ENCODE data around the gene PLXNA2.
A peak's percentile ranks its signal among the peaks of the same experiment; 100 is the strongest.

The PLXNA2 gene

DNA sequence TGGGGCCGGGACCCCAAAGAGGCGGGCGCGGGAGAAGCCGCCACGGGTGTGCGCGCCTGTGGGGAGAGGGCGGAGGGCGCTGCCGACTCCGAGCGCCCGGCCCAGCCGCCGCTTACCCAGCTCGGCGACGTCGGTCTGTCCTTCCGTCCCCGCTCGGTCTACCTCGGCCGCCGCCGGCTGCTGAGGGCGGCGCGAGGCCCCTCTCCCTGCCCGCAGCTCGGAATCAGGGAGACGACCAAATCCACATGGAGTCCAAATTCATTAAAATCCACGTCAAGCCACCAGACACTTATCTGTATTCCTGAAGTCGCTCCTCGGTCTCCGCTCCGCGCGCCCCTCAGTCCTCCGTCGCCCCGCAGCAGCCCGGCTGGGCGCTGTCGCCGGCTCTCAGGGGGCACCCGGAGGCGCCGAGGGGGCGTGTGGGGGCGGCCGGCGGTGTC lies 637 bp downstream of the PLXNA2 start:
- Histone ChIP-seq H3K27ac (no peak overlapping the region), H3K36me3 (no peaks in the 10 kb centered on the region), H3K27me3 (peaks cover 51% of the 10 kb centered on the region), H3K4me1 (peaks cover 16% of the 10 kb centered on the region), H3K9me3 (no peaks in the 10 kb centered on the region), H3K4me3 (peak overlapping the region; percentile 71), H3K4me2 (peak overlapping the region; percentile 100), H3K9ac (peak overlapping the region; percentile 67), H4K20me1 (peaks cover 25% of the 10 kb centered on the region)
- TF ChIP-seq Cebpa-rat (IDR thresholded peaks at IDR 0.05), result no peak

DNA sequence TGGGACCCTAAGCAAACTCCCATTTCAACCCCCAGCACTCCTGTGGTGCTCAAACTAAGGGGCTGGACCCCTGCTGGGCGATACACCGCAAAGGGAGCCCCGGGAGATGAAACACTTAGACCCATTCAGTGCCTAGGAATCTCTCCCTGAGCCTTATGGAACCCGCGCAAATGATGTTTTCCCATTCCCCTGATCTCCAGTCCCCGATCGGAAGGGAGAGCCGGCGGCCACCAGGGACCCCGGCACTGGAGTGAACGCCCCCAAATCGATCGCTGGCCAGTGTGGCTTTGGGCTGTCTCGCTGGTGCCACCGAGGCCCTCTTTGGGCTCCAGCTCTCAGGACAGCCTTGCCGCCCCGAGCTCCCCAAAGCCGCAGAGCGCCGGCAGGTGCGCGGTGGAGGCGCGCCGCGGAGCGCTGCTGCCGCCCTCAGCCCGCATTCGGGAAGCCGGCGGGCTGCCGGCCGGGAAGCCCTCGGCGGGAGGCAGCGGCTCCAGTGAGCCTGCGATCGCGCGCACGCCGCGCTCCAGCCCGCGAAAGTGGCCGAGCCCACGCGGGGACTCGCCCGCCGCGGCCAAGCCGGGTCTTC lies 1.1 kb downstream of the PLXNA2 start:
- Histone ChIP-seq H3K4me3 (peak overlapping the region; percentile 71), H3K27ac (no peak overlapping the region), H3K4me2 (peak overlapping the region; percentile 100), H3K9me3 (no peaks in the 10 kb centered on the region), H3K4me1 (peaks cover 16% of the 10 kb centered on the region), H3K27me3 (peaks cover 51% of the 10 kb centered on the region), H3K9ac (peak overlapping the region; percentile 67), H4K20me1 (peaks cover 25% of the 10 kb centered on the region), H3K36me3 (no peaks in the 10 kb centered on the region)
- TF ChIP-seq Cebpa-rat (IDR thresholded peaks at IDR 0.05), result no peak

DNA sequence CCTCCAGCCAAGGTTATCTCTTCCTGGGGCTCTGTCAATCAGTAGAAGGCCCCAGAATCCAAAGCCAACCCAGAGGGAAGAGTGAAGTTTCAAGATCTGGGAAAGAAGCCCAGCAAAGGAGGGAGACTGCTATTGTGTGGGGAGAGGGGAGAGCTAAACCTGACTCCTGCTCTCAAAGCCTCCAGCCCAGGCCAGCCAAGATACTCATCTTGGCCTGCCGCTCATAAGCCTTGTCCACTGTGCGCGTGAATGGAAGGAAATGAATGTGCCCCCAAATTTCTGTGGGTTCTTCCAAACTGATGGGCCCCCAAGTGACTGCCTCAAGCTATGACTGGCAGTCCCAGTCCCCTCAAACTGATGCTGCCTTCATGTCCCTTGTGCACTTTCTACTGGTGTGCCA lies 2.0 kb downstream of the PLXNA2 start:
- H3K27me3 ChIP-seq, result peaks cover 51% of the 10 kb centered on the region
- H3K9ac ChIP-seq, result no peak overlapping the region
- H4K20me1 ChIP-seq, result peaks cover 25% of the 10 kb centered on the region
- TF ChIP-seq Cebpa-rat (IDR thresholded peaks at IDR 0.05), result no peak
- H3K9me3 ChIP-seq, result no peaks in the 10 kb centered on the region
- no peak overlapping the region for H3K4me2 ChIP-seq
- peaks cover 16% of the 10 kb centered on the region for H3K4me1 ChIP-seq
- H3K27ac ChIP-seq, result no peak overlapping the region
- H3K36me3 ChIP-seq, result no peaks in the 10 kb centered on the region
- H3K4me3 ChIP-seq, result no peak overlapping the region

- Histone ChIP-seq H3K4me2 (no peak overlapping the region), H3K27me3 (peaks cover 51% of the 10 kb centered on the region), H4K20me1 (peaks cover 25% of the 10 kb centered on the region), H3K27ac (no peak overlapping the region), H3K9ac (no peak overlapping the region), H3K36me3 (no peaks in the 10 kb centered on the region), H3K9me3 (no peaks in the 10 kb centered on the region), H3K4me1 (peaks cover 20% of the 10 kb centered on the region), H3K4me3 (no peak overlapping the region)
- TF ChIP-seq Cebpa-rat (IDR thresholded peaks at IDR 0.05), result no peak
Measured at GRCh38 chr1:208241512-208241911, 2.7 kb downstream of the PLXNA2 start.

DNA sequence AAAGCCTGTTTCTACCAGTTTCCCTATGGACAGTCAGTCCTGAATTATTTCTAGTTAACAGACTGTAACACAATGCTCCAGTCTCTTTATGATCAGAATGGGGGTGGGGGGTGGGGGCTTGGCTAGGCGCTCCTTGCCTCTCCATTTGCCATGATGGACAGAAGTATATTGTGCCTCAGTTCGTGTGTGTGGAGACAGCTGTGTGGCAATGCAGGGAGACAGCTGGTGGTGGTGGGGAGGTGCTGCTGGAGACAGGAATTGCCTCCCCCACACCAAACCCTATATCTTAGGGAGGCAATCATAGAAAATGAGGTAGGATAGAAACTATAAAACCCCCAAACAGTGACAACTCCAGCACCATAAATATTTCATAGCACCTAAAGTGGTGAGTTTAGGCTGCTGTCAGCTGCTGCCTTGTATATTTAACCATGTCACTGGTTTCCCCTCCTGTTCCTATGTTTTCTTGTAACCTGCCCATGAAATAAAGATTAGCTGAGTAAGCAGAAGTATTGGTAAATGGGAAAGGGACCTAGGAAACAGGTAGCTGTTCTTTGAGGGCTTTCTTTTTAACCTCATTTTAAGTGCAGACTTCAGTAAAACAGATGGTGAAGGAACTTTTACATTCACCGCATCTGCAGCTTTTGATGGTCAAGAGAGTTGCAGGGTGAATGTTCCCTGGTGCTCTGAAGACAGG lies 3.4 kb downstream of the PLXNA2 start:
- Histone ChIP-seq H3K4me3 (no peak overlapping the region), H3K27me3 (peaks cover 51% of the 10 kb centered on the region), H3K9me3 (no peaks in the 10 kb centered on the region), H3K27ac (no peak overlapping the region), H3K36me3 (no peaks in the 10 kb centered on the region), H3K4me1 (peaks cover 27% of the 10 kb centered on the region), H4K20me1 (peaks cover 25% of the 10 kb centered on the region), H3K9ac (no peak overlapping the region), H3K4me2 (no peak overlapping the region)
- TF ChIP-seq Cebpa-rat (IDR thresholded peaks at IDR 0.05), result no peak

DNA sequence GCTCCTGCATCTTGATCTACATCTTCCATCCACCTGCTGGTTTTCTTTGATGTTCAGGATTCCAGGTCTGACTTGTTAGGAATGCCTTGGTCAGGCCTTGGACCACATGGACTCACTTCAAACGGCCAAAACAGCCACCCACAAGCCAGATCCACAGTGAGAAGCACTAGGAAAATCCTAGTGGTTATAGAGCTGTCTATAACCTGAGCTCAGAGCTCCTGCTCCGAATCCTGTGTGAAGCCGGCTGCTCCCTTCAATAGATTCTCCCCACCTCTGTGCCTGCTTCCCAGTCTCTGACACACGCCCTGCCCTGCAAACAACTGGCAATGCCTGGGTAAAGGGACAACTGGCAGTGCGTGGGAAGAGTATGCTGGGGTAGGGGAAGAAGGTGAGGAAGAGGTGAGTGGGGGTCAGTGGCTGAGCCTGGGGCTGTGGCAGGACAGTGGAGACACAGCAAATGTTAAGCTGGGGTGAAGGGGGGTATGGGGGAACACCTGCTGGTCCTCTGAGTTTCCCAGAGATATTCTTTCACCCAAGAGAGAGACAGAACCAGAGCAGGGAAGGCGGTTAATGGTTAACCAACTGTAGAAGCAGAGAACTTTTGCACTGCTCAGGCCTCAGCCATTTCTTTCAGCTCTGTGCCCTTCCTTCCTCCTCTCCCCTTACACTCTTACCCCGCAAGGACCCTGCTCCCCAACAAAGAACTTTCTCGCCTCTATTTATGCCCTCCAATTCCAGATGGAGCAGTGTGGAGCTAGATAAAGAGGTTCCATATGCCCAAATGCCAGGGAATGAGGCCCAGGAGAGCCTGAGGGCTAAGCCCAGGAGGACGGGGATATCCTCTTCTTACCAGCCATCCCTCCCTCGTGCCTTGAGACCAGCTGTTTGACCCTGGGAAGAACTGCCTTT lies 4.5 kb downstream of the PLXNA2 start:
- Histone ChIP-seq H3K4me2 (no peak overlapping the region), H3K27me3 (peaks cover 50% of the 10 kb centered on the region), H3K4me3 (no peak overlapping the region), H3K27ac (no peak overlapping the region), H4K20me1 (peaks cover 25% of the 10 kb centered on the region), H3K4me1 (peaks cover 30% of the 10 kb centered on the region), H3K9me3 (no peaks in the 10 kb centered on the region), H3K36me3 (no peaks in the 10 kb centered on the region), H3K9ac (no peak overlapping the region)
- no peak for TF ChIP-seq Cebpa-rat (IDR thresholded peaks at IDR 0.05)

DNA sequence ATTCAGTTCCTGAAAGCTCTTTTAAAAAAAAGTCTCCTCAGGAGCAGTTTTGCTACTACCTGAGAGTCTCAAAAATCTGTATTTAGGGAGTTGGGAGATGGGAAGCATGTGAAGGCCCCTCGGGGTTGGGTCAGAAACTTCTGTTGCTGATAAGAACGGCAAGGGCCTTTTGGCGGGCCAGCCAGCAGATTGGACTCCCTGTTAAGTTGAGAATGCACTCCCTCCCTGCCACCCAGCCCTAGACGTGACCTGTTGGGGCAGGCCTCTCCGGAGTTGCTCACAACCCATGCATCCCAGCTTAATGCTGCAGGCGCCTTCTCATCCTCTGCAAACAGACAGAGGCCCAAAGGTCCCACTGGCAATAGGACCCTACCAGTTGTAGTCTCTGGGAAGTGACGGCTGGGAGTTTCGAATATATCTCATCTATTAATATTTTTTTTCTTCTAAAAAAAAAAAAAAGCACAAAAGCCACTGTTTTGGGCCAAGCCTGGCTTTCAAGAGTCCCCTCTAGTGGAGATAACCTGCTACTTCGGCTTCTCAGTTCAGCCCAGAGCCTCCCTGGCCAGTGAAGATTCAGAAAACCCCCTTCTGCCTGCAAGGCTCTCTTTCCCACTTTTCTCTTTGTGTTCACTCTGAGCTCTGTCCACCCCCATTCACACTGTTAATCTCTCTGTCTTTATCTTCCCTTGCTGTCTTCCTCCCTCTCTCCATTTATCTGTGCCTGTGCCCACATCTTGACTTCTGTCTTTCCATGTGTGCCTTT lies 5.3 kb downstream of the PLXNA2 start:
- H3K27me3 ChIP-seq, result peaks cover 43% of the 10 kb centered on the region
- peaks cover 25% of the 10 kb centered on the region for H4K20me1 ChIP-seq
- H3K27ac ChIP-seq, result no peak overlapping the region
- H3K4me1 ChIP-seq, result peaks cover 26% of the 10 kb centered on the region
- no peaks in the 10 kb centered on the region for H3K9me3 ChIP-seq
- no peak for TF ChIP-seq Cebpa-rat (IDR thresholded peaks at IDR 0.05)
- no peaks in the 10 kb centered on the region for H3K36me3 ChIP-seq
- no peak overlapping the region for H3K4me2 ChIP-seq
- H3K9ac ChIP-seq, result no peak overlapping the region
- no peak overlapping the region for H3K4me3 ChIP-seq

- Histone ChIP-seq H3K27me3 (peaks cover 27% of the 10 kb centered on the region), H3K4me1 (peaks cover 17% of the 10 kb centered on the region), H3K4me3 (no peak overlapping the region), H3K9me3 (no peaks in the 10 kb centered on the region), H3K27ac (no peak overlapping the region), H3K4me2 (no peak overlapping the region), H3K36me3 (no peaks in the 10 kb centered on the region), H3K9ac (no peak overlapping the region), H4K20me1 (peaks cover 9% of the 10 kb centered on the region; the same call in 1 of the 2 replicates)
- no peak for TF ChIP-seq Cebpa-rat (IDR thresholded peaks at IDR 0.05)
Measured at GRCh38 chr1:208237241-208237640, 6.9 kb downstream of the PLXNA2 start.
